Measurements from ENCODE around the gene PCNP.
"Not testable (repeated sequence)": the region's sequence is repeated elsewhere in the genome, so short reads cannot be mapped to it uniquely, and the experiment has no call there.

The PCNP gene

DNA sequence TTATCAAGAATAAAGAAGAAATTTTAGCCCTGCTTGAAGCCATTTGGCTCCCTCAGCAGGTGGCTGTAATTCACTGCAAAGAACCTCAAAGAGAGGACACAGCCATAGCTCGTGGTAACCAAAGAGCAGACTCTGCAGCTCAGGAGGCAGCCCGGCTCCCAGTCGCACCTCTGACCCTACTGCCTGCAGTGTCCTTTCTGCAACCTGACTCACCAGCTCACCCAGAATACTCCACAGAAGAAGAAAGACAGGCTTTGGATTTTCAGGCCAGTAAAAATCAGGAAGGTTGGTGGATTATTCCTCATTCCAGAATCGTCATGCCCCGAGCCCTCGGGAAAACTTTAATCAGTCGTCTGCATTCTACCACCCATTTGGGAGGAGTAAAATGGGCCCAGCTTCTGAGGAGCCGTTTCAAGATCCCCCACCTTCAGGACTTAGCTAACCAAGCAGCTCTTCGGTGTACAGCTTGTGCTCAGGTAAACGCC lies 64.3 kb downstream of the PCNP start:
- DNase-seq (ENCODE audit: insufficient read length) = no peak
- FAIRE-seq = no peak
- TF ChIP-seq TAF1 (IDR thresholded peaks at IDR 0.05; ENCODE audit: borderline replicate concordance, low read depth, low read length) (no peak), POLR2A (IDR thresholded peaks at IDR 0.05; ENCODE audit: low read depth, low read length) (no peak)

DNA sequence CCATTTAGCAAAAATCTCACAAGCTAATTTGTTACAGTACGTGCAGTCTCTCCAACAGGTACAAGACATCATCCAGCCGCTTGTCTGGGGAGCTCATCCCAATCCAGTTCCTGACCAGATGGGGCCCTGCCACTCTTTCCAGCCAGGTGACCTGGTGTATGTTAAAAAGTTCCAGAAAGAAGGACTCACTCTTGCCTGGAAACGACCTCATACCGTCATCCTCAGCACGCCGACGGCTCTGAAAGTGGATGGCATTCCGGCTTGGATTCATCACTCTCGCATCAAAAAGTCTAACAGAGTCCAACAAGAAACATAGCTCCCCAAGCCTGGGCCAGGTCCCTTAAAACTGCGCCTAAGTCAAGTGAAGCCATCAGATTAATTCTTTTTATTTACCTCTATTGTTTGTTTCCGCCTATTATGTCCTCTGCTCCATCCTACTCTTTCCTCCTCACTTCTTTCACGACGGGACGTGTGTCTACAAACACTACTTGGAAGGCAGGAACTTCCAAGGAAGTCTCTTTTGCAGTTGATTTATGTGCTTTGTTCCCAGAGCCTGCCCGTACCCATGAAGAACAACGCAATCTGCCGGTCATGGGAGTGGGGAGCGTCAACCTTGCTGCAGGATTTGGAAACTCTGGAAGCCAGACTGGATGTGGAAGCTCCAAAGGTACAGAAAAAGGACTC lies 65.4 kb downstream of the PCNP start:
- TF ChIP-seq POLR2AphosphoS5 (IDR thresholded peaks at IDR 0.05; ENCODE audit: low read depth, low read length) (no peak), POLR2A (IDR thresholded peaks at IDR 0.05; ENCODE audit: low read depth, low read length) (no peak), TAF1 (IDR thresholded peaks at IDR 0.05; ENCODE audit: borderline replicate concordance, low read depth, low read length) (no peak)
- no peak for FAIRE-seq
- DNase-seq (ENCODE audit: insufficient read length) = no peak

DNA sequence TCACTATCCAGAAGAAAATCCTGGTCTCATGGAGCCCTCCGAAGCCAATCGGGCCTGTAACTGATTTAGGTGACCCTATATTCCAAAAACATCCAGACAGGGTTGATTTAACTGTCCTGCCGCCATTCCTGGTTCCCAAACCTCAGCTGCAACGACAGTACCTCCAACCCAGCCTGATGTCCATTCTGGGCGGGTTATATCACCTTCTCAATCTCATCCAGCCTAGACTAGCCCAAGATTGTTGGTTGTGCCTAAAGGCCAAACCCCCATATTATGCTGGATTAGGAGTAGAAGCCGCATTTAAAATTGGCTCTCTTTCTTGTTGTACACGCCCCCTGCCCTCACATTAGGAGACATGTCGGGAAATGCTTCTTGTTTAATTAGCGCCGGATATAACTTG lies 66.3 kb downstream of the PCNP start:
- DNase-seq (ENCODE audit: insufficient read length) (no peak), FAIRE-seq (no peak)
- TF ChIP-seq POLR2AphosphoS5 (IDR thresholded peaks at IDR 0.05; ENCODE audit: low read depth, low read length) = no peak
- no peak for TF ChIP-seq TAF1 (IDR thresholded peaks at IDR 0.05; ENCODE audit: borderline replicate concordance, low read depth, low read length)
- TF ChIP-seq POLR2A (IDR thresholded peaks at IDR 0.05; ENCODE audit: low read depth, low read length) = no peak

DNA sequence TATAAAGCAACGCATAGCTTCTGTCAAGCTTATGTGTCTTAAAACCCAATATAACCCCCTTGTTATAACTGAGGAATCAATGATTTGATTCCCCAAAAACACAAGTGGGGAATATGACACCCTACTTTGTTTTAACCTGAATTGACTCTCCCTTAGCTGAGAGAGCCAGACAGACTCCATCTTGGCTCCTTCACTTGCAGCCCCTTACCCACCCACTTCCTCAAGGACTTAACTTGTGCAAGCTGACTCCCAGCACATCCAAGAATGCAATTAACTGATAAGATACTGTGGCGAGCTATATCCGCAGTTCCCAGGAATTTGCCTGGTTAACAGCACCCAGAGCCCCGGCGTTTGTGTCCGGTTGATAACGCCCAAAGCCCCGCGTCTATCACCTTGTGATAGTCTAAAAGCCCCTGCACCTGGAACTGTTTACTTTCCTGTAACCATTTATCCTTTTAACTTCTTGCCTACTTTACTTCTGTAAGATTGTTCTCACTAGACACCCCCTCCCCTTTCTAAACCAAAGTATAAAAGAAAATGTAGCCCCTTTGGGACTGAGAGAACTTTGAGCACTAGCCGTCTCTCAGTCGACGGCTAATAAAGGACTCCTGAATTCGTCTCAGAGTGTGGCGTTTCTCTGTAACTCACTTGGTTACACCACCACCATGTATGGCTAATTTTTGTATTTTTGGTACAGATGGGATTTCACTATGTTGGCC lies 67.6 kb downstream of the PCNP start:
- DNase-seq (ENCODE audit: insufficient read length); FAIRE-seq: not testable (repeated sequence)

DNA sequence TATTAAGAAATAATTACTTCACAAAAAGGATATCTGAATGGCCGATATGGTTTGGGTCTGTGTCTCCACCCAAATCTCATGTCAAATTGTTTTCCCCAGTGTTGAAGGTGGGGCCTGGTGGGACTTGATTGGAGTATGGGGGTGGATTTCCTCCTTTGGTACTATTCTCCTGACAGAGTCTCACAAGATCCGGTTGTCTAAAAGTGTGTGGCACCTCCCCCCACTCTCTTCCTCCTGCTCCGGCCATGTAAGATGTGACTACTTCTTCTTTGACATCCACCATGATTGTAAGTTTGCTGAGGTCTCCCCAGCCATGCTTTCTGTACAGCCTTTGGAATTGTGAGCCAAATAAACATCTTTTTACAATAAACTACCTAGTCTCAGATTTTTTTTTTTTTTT lies 68.5 kb downstream of the PCNP start:
- FAIRE-seq = no peak
- DNase-seq (ENCODE audit: insufficient read length) = no peak
- no peak for TF ChIP-seq POLR2AphosphoS5 (IDR thresholded peaks at IDR 0.05; ENCODE audit: low read depth, low read length)
- no peak for TF ChIP-seq TAF1 (IDR thresholded peaks at IDR 0.05; ENCODE audit: borderline replicate concordance, low read depth, low read length)
- no peak for TF ChIP-seq POLR2A (IDR thresholded peaks at IDR 0.05; ENCODE audit: low read depth, low read length)

DNA sequence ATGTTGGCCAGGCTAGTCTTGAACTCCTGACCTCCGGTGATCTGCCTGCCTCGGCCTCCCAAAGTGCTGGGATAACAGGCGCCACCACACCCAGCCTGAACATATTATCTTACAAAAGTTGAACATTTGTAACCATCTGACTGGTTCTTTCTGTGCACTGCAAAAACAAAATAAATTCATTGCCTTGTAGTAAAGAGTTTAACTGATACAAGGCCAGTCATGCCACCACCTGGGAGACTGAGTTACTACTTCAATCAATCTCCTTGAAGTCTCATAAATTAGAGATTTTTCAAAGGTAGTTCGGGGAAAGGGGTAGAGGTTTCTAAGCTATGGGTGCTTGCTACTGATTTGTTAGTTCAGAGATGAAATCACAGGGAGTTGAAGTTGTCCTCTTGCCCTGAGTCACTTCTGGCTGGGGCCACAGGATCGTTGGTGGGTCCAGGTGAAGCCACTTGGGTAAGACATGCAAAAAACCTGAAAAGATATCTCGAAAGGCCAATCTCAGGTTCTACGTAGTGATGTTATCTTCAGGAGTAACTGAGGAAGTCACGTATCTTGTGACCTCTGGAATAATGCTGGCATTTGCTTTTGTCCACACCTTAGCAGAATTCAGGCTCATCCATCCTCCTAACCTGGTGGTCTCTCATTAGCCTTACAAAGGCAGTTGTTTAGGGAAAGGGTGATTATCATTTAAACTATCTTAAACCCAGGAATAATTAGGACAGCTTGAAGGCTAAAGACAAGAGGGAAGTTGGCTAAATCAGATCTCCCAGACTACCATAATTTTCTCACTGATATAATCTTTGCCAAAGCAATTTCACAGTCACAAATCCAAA lies 69.2 kb downstream of the PCNP start:
- no peak for TF ChIP-seq POLR2AphosphoS5 (IDR thresholded peaks at IDR 0.05; ENCODE audit: low read depth, low read length)
- no peak for TF ChIP-seq POLR2A (IDR thresholded peaks at IDR 0.05; ENCODE audit: low read depth, low read length)
- no peak for TF ChIP-seq TAF1 (IDR thresholded peaks at IDR 0.05; ENCODE audit: borderline replicate concordance, low read depth, low read length)
- DNase-seq (ENCODE audit: insufficient read length) (no peak), FAIRE-seq (no peak)
